ENCODE data around the gene INTS15.

INTS15 gene

DNA sequence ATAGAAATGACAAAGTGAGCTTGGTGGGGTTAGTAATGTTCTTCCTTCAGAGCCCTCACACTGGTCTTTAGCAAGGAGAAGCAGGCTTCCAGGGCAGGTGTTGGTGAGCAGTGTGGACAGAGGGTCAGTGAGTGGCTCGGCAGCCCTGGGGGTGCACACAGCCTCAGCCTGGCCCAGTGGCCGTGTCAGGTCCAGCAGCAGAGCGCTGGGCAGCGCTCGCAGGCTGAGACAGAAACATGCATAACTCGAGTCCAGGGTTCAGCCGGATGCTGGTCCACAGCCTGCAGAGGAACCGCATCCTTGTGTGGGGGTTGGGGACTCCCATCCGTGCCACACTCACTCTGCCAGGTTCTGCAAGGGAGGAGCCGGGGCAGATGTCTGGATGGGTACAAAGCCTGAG is 14.6 kb downstream of the INTS15 start:
- TF ChIP-seq, protein P1, sequence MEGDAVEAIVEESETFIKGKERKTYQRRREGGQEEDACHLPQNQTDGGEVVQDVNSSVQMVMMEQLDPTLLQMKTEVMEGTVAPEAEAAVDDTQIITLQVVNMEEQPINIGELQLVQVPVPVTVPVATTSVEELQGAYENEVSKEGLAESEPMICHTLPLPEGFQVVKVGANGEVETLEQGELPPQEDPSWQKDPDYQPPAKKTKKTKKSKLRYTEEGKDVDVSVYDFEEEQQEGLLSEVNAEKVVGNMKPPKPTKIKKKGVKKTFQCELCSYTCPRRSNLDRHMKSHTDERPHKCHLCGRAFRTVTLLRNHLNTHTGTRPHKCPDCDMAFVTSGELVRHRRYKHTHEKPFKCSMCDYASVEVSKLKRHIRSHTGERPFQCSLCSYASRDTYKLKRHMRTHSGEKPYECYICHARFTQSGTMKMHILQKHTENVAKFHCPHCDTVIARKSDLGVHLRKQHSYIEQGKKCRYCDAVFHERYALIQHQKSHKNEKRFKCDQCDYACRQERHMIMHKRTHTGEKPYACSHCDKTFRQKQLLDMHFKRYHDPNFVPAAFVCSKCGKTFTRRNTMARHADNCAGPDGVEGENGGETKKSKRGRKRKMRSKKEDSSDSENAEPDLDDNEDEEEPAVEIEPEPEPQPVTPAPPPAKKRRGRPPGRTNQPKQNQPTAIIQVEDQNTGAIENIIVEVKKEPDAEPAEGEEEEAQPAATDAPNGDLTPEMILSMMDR (conservative IDR thresholded peaks at IDR 0.05), result no peak
- no peak overlapping the region for H3K27ac ChIP-seq

DNA sequence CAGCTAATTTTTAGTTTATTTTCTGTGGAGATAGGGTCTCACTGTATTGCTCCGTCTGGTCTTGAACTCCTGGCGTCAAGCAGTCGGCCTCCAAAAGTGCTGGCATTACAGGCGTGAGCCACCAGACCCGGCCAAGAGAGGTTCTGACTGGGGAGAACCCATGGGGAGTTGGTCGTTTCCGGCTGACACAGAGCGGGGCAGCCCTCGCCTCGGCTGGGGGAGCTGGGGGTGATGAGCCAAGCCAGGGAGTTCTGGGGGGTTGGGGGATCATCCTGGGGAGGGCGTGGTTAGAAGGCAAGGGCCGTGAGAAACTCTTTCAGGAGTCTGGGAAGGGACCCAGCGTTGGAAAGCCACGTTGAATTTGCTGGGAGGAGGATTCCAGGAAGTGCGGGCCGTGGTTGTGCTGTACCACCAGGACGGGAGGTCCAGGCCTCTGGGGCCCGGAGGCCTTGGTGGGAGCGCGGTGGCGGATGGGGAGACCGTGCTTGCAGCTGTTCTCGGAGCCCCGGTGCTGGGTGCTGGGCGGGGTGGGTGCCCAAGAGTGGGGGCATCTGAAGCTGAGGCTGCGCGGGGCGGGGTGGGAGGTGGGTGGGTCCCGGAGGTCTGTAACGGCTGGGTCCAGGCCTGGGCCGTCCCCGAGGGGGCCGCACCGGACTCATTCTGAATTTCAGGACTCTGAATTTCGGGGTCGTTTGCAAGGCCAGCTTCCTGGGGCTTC is 17.2 kb downstream of the INTS15 start:
- TF ChIP-seq, protein P1 (conservative IDR thresholded peaks at IDR 0.05), result no peak
- H3K27ac ChIP-seq, result no peak overlapping the region

DNA sequence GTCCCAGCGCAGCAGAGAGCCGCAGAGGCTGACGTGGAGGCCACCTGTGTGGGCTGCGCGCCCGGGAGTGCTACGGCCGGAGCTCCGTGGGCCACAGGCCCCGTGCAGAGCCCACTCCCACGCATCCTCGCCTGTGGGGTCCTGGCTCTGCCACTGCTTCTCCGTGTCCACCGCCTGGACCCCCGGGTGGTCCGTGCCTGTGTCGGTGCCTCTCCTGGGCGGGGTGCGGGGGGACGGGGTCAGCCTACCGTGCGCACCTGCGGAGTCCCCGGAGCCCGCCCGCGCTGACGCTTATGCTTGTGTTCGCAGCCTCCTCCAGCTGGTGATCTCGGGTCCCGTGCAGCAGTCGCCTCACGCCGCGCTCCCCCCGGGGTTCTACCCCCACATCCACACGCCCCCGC is 17.8 kb downstream of the INTS15 start:
- TF ChIP-seq, protein P1 (conservative IDR thresholded peaks at IDR 0.05), result no peak

DNA sequence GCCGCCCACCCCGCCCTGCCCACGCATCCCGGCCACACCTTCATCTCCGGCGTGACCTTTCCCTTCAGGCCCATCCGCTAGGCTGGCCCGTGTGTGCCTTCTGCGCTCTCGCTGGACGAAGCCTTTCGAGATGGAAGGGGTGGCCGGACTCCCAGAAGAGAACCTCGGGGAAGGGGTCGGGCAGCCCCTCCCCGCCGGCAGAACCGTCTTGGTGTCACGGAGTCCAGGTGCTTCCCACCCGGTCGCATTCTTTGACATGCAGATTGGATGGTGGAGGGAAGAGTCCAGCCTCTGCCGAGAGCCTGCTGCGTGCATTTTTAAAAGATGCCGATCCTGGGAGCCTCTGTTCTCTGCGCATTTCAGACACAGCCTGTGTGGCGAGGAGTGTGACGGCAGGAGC is 18.3 kb downstream of the INTS15 start:
- no peak overlapping the region for H3K27ac ChIP-seq

More for the DNA sequence above, 17.8 kb downstream of the INTS15 start:
- H3K27ac ChIP-seq, result no peak overlapping the region

DNA sequence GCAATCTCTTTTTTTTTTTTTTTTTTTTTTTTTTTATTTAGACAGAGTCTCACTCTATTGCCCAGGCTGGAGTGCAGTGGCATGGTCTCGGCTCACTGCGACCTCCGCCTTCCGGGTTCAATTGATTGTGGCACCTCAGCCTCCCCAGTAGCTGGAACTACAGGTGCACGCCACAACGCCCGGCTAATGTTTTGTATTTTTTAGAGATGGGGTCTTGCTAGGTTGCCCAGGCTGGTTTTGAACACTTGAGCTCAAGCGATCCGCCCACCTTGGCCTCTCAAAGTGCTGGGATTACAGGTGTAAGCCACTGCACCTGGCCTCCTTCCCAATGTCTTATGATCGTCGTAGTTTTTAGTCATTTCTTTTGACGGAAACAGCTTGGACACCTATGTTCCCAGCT is 19.0 kb downstream of the INTS15 start:
- no peak overlapping the region for H3K27ac ChIP-seq
- TF ChIP-seq, protein P1 (conservative IDR thresholded peaks at IDR 0.05), result no peak

More for the DNA sequence above, 18.3 kb downstream of the INTS15 start:
- TF ChIP-seq, protein P1 (conservative IDR thresholded peaks at IDR 0.05), result no peak

DNA sequence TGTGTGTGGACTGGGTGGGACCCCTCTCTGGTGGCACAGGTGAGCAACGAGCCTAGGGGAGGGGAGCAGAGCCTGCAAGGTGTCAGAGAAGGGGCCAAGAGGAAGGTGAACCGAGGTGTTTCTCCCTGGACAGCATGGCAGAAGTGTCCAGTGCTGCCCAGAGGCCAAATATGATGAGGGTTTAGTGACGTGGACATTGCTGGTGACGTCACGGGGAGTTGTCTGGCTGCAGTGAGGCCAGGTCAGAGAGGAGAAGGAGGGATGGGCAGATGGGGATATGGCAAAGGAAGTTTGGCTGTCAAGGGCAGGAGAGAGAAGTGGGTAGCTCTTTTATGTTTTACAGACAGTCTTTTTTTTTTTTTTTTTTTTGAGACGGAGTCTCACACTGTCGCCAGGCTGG is 23.0 kb downstream of the INTS15 start:
- TF ChIP-seq, protein P1 (conservative IDR thresholded peaks at IDR 0.05), result no peak
- no peak overlapping the region for H3K27ac ChIP-seq

DNA sequence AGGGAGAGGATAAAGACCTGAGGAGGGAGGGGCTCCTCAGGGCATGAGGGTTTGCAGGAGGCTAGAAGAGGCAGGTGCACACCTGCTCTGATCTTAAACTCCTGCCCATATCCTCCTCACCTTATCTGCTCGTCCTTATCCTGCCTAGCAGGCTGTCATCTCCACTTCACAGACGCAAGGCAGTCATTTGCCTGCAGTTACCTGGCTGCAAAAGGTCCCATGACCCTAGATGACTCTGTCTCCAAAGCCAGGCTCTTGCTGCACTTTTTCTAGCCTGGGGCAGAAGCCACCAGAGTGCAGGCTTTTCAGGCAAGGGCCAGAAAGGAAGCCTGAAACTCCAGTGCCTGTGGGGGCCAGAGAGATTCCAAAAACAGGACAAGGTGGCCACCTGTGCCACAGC is 23.9 kb downstream of the INTS15 start:
- H3K27ac ChIP-seq, result no peak overlapping the region
- TF ChIP-seq, protein P1 (conservative IDR thresholded peaks at IDR 0.05), result no peak
